DMS 273 (cell line): ENCODE measurements around the gene KCNG1.
A peak's percentile ranks its signal among the peaks of the same experiment; 100 is the strongest.
"Not testable (repeated sequence)": the region's sequence is repeated elsewhere in the genome, so short reads cannot be mapped to it uniquely, and the experiment has no call there.

Experiments used
- DNase-seq: peaks from one replicate; lab custom pipeline; 2025; ENCODE audit not compliant: unreplicated experiment; lab: John Stamatoyannopoulos, UW

Gene KCNG1

DNA sequence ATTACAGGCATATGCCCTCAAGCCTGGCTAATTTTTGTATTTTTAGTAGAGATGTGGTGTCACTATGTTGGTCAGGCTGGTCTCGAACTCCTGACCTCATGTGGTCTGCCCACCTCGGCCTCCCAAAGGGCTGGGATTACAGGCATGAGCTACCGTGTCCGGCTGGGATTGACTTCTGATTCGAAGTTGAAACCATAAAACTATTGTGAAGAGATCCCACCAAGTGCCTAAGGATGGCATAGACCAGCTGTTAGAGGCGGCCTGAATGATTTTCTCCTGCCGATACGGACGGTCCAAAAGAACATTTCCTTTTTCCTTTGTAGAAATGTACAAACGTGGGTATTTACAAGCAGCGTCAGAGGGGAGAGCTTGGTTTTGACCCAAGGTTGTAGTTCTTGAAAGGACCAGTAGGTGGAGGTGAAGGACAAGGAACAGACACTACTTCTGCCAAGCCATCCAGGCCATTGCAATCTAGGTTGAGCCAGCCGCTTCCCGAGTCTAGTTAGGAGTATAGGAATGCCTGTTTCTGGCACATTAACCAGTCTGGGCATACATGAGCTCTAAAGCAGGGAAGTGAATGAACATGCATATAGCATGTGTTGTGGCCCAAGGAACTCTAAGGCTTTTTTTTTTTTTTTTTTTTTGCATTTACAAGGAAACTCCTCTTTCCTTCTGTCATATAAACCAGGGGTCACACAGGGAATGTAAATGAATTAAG lies 35.3 kb downstream of the KCNG1 start:
- peak; percentile 94 for DNase-seq

DNA sequence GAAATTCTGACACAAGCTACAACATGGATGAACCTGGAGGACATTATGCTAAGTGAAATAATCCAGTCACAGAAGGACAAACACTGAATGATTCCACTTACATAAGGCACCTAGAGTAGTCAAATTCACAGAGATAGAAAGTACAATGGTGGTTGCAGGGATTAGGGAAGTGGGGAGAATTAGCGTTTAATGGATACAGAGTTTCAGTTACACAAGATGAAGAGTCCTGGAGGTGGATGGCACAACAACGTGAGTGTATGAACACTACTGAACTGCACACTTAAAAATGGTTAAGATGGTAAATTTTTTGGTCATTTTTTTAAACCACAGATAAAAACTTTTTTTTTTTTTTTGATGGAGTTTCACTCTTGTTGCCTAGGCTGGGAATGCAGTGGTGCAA lies 39.6 kb downstream of the KCNG1 start:
- no peak for DNase-seq

DNA sequence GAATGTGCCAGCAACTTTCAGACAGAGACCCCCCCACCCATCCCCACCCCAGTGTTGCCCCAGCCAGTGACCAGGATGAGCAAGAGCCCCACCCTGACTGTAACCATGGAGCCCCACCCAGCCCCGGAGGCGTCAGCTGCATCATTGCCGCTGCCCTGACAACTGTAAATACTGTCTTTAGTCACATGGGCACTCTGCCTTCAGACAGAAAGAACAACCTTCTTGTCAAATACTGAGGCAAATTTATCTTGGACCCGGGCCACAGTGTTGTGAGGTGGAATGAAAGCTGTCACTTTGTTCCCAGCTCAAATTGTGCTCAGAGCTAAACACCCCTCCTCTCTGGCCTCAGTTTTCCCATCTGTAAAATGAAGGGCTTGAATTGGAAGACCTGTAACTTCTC lies 40.5 kb downstream of the KCNG1 start:
- peak; percentile 25 for DNase-seq

DNA sequence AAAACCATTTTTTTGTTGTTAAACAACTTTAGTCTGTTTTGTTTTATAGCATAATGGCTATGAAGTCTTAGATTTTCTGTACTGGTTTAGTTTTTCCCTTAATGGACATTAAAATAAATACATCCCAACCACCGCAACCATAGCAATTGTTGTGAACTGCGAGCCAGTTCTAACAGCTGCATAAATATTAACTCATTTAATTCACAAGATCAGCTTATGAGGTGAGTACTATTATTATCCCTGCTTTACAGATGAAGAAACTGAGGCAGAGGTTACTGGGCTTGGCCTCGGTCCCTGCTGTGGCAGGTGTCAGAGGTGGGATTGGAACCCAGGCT lies 41.2 kb downstream of the KCNG1 start:
- DNase-seq = no peak

DNA sequence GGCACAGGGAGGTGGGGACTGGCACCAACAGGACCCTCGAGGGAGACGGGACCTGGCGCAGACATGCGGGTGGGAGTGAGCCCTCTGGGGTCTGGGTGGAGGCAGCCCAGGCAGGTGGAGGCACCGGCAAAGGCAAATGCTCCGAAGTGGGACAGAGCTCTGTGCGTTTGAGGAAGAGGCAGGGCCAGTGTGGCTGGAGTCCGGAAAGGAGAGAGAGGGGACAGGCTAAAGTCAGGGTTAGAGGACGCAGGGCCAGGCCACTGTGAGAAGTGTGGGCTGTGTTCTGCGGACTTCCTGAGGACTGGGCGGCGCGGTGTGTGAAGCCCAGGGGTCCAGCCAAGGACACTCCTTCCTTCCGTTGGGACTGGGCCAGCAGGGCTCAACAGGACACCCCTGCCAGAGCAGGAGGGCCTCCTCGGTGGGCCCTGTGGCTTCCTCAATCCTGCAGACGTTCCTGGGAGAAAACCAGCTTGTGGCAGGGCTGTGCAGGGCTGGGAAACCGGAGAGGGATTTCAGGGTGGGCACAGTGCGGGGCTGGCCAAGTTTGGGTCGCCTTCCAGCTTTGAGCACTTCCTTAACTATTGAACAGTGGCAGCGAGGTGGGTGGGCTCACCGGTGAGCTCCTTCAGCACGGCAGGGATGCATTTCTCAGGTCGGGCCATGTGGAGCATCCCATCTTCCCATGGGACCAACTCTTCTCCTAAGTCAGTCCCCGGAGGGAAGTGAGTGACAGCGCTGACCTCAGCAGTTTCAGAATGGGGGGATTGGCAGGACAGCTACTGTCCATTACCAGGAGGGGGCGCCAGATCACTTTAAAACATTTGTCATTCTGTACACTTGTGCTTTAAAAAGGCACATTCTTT lies 41.8 kb downstream of the KCNG1 start:
- peak; percentile 85 for DNase-seq

DNA sequence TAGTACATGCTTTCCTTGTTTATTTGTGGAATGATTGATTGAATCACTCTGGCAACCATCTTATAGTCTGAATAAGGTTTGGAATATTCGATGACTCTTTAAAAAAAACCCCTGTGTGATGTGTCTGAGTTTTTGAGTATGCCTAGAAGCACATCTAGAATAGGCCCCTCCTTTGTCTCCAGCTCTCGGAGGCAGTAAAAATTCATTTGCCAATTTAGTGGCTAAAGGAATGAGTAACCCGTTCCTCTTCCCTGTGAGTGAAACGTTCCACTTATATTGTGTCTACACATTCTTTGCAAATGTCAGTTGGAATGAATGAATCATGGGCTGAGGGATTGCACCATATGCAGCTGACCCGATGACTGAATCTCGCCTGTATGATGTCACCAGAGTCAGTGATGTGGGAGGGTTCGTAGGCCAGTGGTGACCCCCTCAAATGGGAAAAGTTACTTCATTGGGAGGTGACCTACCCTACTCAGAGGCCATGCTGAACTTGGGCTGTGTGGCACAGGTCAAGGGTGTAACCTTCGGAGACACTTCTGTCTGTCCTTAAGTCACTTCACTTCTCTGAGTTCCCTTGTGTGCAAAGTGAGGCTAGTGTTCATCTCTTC lies 42.7 kb downstream of the KCNG1 start:
- no peak for DNase-seq

DNA sequence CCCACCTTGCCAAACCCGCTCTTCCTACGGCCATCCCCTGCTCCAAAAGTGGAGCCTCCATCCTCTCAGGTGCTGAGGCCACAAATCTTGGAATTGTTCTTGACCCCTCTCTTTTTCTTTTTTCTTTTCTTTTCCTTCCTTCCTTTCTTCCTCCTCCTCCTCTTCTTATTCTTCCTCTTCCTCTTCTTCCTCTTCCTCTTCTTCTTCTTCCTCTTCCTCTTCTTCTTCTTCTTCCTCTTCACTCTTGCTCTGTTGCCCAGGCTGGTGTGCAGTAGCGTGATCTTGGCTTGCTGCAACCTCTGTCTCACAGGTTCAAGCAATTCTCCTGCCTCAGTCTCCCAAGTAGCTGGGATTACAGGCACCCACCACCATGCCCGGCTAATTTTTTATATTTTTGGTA lies 44.4 kb downstream of the KCNG1 start:
- DNase-seq = not testable (repeated sequence)

DNA sequence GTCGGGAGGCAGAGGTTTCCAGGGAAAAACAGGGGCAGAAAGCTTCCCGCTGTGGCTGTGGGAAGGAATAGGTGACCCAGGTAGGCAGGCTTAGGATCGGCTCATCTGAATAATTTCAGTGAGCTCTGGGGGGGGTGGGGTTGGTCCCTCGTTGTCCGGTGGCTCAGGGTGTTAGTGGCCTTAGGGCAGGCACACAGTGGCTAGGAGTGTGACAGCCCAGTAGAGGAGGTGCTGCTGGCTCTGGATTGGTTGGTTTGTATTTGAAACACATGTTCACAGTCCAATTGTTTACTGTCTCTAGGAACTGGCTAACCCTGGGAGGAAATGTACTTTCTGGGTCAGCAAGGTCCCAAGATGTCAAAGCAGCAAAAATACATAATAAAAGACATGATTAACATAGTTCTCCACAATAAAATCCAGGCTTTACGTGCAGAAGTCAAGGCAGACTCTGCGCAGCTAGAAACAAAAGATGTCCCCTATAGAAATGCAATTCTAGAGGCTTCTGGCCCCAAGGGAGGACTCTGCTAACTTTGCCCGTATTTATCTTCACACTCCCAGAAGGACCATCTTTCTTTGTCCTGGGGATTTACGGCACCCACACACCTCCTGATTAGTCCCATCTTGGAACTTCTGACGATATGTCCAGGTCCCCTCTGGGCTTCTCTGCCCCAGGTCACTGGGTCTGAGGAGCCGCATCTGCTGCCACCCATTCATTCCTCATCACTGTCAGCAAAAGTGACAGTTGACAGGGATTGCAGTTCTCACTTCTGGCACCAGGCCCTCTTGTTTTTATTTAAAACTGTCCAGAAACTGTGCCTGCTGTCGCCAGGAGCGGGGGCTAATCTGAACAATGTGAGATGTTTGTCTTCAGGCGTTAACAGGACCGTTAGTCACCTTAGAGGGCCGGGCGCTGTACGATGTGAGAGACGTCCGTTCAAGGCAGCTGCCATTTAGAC lies 45.6 kb downstream of the KCNG1 start:
- DNase-seq = no peak

DNA sequence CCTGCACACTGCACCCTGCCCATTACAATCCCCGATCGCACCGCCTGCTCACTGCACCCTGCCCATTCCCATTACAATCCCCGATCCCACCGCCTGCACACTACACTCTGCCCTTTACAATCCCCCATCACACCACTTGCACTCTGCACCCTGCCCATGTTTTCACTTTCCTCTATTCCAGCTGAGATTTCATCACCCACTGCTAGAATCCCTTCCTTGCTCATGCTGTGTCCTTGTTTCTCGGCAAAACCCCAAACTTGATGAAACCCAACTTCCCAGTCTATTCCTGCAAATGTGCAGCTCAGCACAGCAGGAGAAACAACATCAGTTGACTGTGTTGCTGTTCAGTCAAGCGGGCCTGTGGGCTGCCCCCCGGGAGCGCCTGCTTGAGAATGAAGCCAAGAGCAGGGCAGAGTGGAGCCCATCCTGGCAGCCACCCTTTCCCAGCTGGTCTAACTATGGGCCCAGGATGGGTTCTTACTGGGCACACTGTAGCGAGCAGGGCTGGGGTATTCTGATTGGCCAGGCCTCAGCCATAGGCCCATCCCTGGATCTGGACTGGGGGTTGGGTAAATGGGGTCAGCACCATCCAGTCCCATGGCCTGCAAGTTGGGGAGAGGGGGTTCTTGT lies 47.1 kb downstream of the KCNG1 start:
- DNase-seq = no peak

DNA sequence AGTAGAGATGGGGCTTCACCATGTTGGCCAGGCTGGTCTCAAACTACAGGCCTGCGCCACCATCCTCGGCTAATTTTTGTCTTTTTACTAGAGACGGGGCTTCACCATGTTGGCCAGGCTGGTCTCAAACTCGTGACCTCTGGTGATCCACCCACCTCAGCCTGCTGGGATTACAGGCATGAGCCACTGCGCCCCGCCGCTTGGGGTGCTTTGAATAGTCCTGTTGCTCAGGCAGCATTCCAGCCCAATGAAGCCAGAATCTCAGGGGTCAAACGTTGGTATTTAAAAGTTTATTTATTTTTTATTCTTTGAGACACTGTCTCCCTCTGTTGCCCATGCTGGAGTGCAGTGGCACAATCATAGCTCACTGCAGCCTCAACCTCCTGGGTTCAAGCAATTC lies 53.0 kb downstream of the KCNG1 start:
- no peak for DNase-seq

DNA sequence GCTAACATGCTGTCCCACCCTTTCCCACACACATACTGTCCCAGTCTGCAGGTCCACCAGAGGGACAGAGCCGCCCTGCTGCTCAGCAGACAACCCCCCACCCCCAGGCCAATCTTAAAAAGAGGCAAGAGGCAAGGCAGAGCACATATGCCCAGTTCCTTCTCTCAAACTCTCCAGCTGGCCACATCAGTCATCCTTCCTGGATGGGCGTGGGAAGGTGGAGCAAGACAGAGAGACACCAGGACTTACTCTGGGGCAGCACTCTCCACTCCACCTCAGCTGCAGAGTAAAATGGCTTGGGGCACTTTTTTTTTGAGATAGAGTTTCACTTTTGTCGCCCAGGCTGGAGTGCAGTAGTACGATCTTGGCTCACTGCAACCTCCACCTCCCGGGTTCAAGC lies 53.5 kb downstream of the KCNG1 start:
- DNase-seq = peak; percentile 16

DNA sequence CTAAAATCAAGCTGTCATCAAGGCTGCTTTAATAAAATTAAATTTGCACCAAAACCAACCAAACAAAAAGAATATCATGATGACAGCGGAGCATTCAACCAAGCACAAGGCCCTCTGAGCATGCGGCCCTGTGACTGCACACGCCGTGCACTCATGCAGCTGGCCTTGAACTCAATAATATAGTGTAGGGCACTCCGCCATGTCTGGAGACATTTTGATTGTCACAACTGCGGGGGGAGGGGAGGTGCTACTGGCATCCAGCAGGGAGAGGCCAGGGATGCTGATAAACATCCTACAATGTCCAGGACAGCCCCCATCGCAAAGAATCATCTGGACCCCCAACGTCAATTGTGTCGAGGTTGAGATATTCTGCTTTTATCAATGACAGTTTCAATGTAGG lies 54.6 kb downstream of the KCNG1 start:
- DNase-seq = no peak

DNA sequence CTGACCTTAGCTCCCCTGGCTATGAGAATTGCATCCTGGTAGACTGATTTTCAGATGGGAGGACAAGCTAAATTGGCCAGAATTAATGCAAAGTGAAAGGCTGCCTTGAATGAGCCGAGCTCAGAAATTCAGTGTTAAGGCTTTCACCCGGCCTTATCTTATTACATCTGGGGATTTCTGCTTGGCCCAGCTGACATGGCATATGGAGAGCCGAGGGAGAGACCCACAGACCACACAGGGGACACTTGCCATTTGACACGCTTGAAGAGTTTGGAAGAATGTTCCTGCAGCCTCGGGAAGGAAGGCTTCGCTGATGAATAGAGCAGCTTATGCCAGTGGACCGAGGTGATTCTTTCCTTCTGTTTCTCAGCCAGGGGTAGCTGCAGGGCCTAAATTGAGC lies 55.3 kb downstream of the KCNG1 start:
- peak; percentile 89 for DNase-seq

DNA sequence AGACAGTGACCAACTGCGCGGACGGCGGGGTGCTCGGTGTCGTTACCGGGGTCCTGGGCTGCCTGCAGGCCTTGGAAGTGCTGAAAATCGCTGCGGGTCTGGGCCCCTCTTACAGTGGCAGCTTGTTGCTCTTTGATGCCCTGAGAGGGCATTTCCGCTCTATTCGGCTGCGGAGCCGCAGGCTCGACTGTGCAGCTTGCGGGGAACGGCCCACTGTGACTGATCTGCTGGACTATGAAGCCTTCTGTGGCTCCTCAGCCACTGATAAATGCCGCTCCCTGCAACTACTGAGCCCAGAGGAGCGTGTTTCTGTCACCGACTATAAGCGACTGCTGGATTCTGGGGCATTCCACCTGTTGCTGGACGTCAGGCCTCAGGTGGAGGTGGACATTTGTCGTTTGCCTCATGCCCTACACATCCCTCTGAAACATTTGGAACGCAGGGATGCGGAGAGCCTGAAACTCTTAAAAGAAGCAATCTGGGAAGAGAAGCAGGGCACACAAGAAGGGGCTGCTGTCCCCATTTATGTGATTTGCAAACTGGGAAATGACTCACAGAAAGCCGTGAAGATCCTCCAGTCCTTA lies 63.3 kb downstream of the KCNG1 start:
- DNase-seq = no peak

DNA sequence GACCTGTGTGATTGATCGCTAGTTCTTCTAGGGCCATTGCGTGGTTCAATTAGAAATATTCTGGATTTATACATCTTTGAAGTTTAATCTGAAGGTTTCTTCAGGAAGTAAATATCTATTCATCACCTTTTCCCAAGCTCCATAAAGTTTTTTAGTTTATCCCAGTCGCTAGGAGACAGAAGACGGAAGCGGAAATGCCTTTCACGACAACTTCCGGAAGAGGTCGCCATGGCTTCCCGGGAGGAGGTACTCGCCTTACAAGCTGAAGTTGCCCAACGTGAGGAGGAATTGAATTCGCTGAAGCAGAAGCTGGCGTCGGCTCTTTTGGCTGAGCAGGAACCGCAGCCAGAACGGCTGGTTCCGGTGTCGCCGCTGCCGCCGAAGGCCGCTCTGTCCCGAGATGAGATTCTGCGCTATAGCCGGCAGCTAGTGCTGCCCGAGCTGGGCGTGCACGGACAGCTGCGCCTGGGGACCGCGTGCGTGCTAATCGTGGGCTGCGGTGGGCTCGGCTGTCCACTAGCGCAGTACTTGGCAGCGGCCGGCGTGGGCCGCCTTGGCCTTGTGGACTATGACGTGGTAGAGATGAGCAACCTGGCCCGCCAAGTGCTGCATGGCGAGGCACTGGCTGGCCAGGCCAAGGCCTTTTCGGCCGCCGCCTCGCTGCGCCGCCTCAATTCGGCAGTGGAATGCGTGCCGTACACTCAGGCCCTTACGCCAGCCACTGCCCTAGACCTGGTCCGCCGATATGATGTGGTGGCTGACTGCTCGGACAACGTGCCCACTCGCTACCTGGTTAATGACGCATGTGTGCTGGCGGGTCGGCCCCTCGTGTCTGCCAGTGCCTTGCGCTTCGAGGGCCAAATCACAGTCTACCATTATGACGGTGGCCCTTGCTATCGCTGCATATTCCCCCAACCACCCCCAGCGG lies 64.0 kb downstream of the KCNG1 start, which contains the start of gene MOCS3:
Gene MOCS3, plus strand, starts transcription at position 204 of the 928 bp plus-strand sequence. Its CDS starts 25 bp downstream, at position 229.
- DNase-seq = peak; percentile 97

DNA sequence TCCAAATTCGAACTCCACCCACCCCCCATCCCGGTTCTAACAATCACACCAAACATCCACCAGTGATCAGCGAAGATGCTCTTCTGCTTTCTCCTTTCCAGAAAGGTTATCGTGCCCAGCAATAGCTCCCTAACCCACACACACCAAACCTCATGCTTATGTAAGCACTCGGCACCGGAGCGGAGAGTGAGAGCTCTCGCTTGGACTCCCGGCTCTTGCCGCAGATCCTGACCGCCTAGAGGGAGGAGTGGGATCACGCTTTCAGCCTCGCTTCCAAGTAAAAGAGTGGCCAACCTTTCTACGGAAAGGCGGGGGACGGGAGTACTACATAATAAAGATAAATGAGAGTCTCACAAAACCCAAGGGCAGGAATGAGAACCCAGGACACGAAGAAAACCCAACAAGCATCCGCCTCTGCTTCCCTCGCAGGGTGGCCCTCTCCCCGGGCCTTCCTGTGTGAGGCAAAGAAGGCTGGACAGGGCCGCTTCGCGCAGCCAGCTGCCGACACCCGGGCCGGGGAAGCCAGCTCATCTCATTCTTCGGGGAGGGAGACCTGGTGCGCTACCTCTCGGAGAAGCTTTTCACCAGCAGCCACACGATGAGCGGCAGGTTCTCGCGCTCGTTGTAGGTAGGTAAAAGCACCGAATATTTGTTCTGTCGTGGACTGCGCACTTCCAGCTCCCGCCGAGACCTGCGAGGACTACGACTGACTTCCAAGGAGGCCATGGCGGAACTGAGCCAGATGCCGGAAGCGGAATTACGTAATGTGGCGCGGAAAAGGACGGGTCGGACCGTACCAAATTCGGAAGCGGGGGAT lies 64.9 kb downstream of the KCNG1 start, which contains the start of gene DPM1:
Gene DPM1, minus strand, starts transcription at position 735 of the 817 bp plus-strand sequence. Its CDS starts 9 bp downstream, at position 726.
- DNase-seq = peak; percentile 97

DNA sequence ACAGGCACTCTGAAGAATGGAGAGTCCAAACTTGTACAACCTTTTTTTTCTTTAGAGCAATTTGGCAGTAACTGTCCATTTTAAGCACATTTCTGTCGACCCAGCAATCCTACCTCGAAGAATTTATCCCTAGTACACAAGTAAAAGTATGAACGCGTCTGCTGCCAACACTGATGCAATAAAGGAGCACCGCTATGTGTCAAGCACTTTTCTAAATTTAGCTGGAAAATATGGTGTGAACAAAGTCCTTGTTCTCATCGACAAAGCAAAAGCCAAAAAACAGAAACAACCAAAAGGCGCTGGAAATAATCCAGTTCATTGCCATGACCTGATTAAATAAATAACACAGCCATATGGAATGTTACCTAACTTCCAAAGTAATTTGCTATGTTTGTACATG lies 65.6 kb downstream of the KCNG1 start:
- DNase-seq = peak; percentile 51

DNA sequence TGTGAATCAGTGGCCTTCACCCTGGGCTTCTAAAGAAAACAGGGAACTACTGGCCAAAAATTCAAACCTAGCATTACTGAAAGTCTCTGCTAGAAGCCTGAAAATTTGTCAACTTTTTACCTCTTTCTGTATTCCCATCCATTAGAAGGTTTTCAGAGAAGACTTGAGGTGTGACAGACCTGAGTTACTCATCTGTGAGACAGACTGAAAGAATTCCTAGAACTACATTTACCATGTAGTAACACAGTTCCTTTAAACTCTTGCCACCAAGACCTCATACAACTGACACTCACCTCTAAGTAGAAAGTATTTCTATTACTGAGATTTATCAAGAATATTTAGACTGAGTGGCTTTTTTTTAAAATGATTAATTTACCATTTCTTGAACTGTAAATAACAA lies 69.1 kb downstream of the KCNG1 start:
- DNase-seq = no peak
